ENCODE results near the gene EIF2A.

- TF ChIP-seq, protein P1, sequence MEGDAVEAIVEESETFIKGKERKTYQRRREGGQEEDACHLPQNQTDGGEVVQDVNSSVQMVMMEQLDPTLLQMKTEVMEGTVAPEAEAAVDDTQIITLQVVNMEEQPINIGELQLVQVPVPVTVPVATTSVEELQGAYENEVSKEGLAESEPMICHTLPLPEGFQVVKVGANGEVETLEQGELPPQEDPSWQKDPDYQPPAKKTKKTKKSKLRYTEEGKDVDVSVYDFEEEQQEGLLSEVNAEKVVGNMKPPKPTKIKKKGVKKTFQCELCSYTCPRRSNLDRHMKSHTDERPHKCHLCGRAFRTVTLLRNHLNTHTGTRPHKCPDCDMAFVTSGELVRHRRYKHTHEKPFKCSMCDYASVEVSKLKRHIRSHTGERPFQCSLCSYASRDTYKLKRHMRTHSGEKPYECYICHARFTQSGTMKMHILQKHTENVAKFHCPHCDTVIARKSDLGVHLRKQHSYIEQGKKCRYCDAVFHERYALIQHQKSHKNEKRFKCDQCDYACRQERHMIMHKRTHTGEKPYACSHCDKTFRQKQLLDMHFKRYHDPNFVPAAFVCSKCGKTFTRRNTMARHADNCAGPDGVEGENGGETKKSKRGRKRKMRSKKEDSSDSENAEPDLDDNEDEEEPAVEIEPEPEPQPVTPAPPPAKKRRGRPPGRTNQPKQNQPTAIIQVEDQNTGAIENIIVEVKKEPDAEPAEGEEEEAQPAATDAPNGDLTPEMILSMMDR (IDR thresholded peaks at IDR 0.05; ENCODE audit: low read depth, low read length, poor library complexity, severe bottlenecking) = no peak
- no peak for TF ChIP-seq EZH2phosphoT487 (IDR thresholded peaks at IDR 0.05; ENCODE audit: borderline replicate concordance, low read length)
Observed at GRCh38 chr3:150599611-150600297, 53.2 kb downstream of the EIF2A start.
